RWPE2 (cell line): Measurements from ENCODE around the gene AGBL4.

Experiments used
- ATAC-seq: fragments of 200-7000 bp; cut with Tn5 transposase; 3 replicates; pipeline ENCODE4 v1.9.1; 2021; ENCODE audit warnings: low read depth
- DNase-seq: peaks from one replicate; pipeline ENCODE4 v3.0.0-alpha.2; 2020; ENCODE audit warnings: low spot score
- H3K27ac ChIP-seq: fragments of 450-650 bp; 2 replicates; pipeline ENCODE4 v1.5.1; 2017; ENCODE audit warnings: mild to moderate bottlenecking; ENCODE audit not compliant: poor library complexity, severe bottlenecking
- H3K27me3 ChIP-seq: fragments of 250-450 bp; sonication (Bioruptor Pico); 2 replicates; pipeline ENCODE4 v1.5.1; 2021; ENCODE audit warnings: mild to moderate bottlenecking, moderate library complexity; ENCODE audit not compliant: insufficient read depth, poor library complexity, severe bottlenecking
- H3K36me3 ChIP-seq: fragments of 250-450 bp; sonication (Bioruptor Pico); 2 replicates; pipeline ENCODE4 v1.5.1; 2020; ENCODE audit warnings: low read depth, mild to moderate bottlenecking, moderate library complexity
- H3K4me1 ChIP-seq: fragments of 250-450 bp; sonication (Bioruptor Pico); 2 replicates; pipeline ENCODE4 v1.5.1; 2021; ENCODE audit warnings: mild to moderate bottlenecking, moderate library complexity; ENCODE audit not compliant: insufficient read depth, poor library complexity, severe bottlenecking
- H3K4me3 ChIP-seq: fragments of 250-450 bp; sonication (Bioruptor Pico); 2 replicates; pipeline ENCODE4 v1.5.1; 2021; ENCODE audit warnings: mild to moderate bottlenecking, moderate library complexity; ENCODE audit not compliant: severe bottlenecking
- H3K9me3 ChIP-seq: fragments of 250-450 bp; sonication (Bioruptor Pico); 2 replicates; pipeline ENCODE4 v1.5.1; 2021; ENCODE audit warnings: mild to moderate bottlenecking, moderate library complexity; ENCODE audit not compliant: severe bottlenecking
- CTCF ChIP-seq: fragments of 450-650 bp; IDR thresholded peaks from one replicate; pipeline ENCODE4 v1.5.1; 2017; ENCODE audit warnings: mild to moderate bottlenecking, moderate library complexity; ENCODE audit not compliant: poor library complexity, severe bottlenecking

The AGBL4 gene

GRCh38 chr1:48846441-48846840, 1177.3 kb downstream of the AGBL4 start:
- H3K4me1 ChIP-seq, result no peaks in the 10 kb centered on the region
- no peak overlapping the region for H3K4me3 ChIP-seq
- DNase-seq (no peak), ATAC-seq (no peak)
- no peaks in the 10 kb centered on the region for H3K27me3 ChIP-seq
- no peak for TF ChIP-seq CTCF
- H3K36me3 ChIP-seq, result no peaks in the 10 kb centered on the region
- H3K27ac ChIP-seq, result no peak overlapping the region
- no peaks in the 10 kb centered on the region for H3K9me3 ChIP-seq

- H3K27me3 ChIP-seq, result no peaks in the 10 kb centered on the region
- ATAC-seq (no peak), DNase-seq (no peak)
- TF ChIP-seq CTCF, result no peak
- H3K36me3 ChIP-seq, result no peaks in the 10 kb centered on the region
- no peaks in the 10 kb centered on the region for H3K4me1 ChIP-seq
- no peak overlapping the region for H3K27ac ChIP-seq
- H3K9me3 ChIP-seq, result no peaks in the 10 kb centered on the region
- H3K4me3 ChIP-seq, result no peak overlapping the region
Observed at GRCh38 chr1:48844187-48844586, 1179.6 kb downstream of the AGBL4 start.

DNA sequence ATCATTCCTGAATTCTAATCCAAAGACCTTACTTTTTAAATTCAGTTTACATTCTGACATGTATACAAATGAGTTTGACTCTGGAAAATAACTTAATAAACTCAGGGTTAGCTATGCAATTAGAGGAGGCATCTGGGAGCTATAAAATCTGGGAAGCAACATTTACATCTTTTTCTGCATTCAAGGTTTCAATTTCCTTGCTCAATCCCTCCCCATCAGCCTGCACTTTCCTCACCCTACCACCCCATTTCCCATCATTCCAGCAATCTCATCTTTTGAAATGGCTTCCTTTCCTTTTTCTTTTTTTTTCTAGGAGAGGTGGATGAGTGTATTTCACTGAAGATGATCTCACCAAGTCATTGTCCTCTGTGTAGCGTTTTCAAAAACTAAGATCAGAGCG, 1181.8 kb downstream of the AGBL4 start:
- no peak for TF ChIP-seq CTCF
- DNase-seq, result no peak
- no peak for ATAC-seq
- Histone ChIP-seq H3K4me1 (no peaks in the 10 kb centered on the region), H3K36me3 (no peaks in the 10 kb centered on the region), H3K27me3 (no peaks in the 10 kb centered on the region), H3K27ac (no peak overlapping the region), H3K9me3 (no peaks in the 10 kb centered on the region), H3K4me3 (no peak overlapping the region)

GRCh38 chr1:48841461-48841860, 1182.3 kb downstream of the AGBL4 start:
- Histone ChIP-seq H3K4me1 (no peaks in the 10 kb centered on the region), H3K27me3 (no peaks in the 10 kb centered on the region), H3K4me3 (no peak overlapping the region), H3K9me3 (no peaks in the 10 kb centered on the region), H3K27ac (no peak overlapping the region), H3K36me3 (no peaks in the 10 kb centered on the region)
- ATAC-seq (no peak), DNase-seq (no peak)
- no peak for TF ChIP-seq CTCF

DNA sequence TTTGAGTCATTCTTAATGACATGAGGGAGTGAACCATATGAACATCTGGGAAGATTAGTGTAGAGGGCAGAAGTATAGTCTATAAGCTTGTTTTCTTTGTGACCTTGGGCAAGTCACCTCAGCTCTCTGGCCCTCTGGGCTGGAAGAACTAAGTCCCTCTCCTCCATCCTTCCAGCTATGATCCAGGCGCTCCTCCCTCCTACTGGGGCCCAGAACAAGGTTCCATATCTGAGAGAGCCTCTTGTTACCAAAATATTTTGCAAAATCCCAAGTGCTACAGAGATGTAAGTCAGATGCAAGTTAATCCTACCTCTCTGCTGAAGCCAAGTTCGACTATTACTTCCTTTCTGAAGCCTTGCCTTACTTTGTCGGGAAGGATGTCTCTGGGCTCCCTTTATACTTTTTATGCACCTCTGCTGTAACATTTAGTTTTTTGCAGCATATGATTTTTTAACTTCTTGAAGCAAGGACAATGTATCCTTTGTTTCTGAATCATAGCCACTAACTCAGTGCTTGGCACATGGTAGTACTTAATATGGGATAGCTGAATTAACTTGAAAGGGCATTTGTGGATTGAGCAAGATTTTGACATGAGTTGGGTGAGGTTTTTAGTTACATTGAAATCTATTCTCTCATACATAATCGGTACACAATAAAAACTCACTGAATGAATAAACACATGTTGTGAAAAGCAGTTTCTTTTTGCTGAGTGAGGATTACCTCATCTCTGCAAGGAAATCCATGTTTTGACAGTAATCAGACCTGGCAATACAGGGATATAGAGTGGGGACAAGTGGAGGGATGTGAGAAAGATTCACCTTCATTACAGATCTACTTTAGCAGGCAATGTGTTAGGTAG, 1192.4 kb downstream of the AGBL4 start:
- no peak for TF ChIP-seq CTCF
- Histone ChIP-seq H3K27me3 (no peaks in the 10 kb centered on the region), H3K27ac (no peak overlapping the region), H3K9me3 (no peaks in the 10 kb centered on the region), H3K4me1 (no peaks in the 10 kb centered on the region), H3K36me3 (no peaks in the 10 kb centered on the region), H3K4me3 (no peak overlapping the region)
- DNase-seq (no peak), ATAC-seq (no peak)
